ENCODE data around the gene ZMPSTE24.

DNA sequence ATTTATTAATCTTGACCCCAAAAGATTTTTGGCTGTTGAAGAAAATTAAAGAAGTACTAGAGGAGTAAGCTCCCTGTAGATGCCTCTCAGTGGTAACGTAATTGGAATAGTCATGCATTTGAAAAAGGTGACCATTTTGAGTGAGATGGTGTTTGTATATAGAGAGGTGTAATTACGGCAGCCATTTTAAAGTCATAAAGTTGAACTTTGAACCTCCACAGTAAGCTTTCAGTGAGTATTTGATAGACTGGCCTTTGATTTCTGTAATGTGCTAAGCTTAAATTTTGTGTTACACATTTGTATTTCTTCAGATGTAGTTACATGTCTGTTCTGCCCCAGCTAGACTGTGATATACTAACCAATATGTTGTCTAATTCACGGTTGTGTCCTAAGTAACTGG, 31.8 kb upstream of the ZMPSTE24 start:
- TF ChIP-seq ZNF8 (CRISPR knock-in tag; IDR thresholded peaks at IDR 0.05) (no peak), TOX (CRISPR knock-in tag; IDR thresholded peaks at IDR 0.05; ENCODE audit: borderline replicate concordance) (no peak), ZNF70 (CRISPR knock-in tag; IDR thresholded peaks at IDR 0.05) (no peak), RARB (CRISPR knock-in tag; IDR thresholded peaks at IDR 0.05) (no peak), CSDC2 (CRISPR knock-in tag; IDR thresholded peaks at IDR 0.05) (no peak)
- TF ChIP-seq, protein P1, sequence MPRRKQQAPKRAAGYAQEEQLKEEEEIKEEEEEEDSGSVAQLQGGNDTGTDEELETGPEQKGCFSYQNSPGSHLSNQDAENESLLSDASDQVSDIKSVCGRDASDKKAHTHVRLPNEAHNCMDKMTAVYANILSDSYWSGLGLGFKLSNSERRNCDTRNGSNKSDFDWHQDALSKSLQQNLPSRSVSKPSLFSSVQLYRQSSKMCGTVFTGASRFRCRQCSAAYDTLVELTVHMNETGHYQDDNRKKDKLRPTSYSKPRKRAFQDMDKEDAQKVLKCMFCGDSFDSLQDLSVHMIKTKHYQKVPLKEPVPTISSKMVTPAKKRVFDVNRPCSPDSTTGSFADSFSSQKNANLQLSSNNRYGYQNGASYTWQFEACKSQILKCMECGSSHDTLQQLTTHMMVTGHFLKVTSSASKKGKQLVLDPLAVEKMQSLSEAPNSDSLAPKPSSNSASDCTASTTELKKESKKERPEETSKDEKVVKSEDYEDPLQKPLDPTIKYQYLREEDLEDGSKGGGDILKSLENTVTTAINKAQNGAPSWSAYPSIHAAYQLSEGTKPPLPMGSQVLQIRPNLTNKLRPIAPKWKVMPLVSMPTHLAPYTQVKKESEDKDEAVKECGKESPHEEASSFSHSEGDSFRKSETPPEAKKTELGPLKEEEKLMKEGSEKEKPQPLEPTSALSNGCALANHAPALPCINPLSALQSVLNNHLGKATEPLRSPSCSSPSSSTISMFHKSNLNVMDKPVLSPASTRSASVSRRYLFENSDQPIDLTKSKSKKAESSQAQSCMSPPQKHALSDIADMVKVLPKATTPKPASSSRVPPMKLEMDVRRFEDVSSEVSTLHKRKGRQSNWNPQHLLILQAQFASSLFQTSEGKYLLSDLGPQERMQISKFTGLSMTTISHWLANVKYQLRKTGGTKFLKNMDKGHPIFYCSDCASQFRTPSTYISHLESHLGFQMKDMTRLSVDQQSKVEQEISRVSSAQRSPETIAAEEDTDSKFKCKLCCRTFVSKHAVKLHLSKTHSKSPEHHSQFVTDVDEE (CRISPR knock-in tag; IDR thresholded peaks at IDR 0.05) = no peak
